GM11168 (cell line): ENCODE results near the gene NGLY1.

Experiments
- in situ Hi-C: fragments of 300-500 bp; cut with MboI; formaldehyde crosslinking; loops from one replicate; pipeline ENCODE4 v1.12.0; 2022; ENCODE audit warnings: low sequenced_read_pairs; ENCODE audit not compliant: unreplicated experiment

Gene NGLY1

GRCh38 chr3:25674670-25675069 is 108.6 kb downstream of the NGLY1 start:
- in situ Hi-C loops, result loop anchor here (25.0 kb wide), 1 partner anchor 88 kb away; no protein-coding TSS in a partner anchor

DNA sequence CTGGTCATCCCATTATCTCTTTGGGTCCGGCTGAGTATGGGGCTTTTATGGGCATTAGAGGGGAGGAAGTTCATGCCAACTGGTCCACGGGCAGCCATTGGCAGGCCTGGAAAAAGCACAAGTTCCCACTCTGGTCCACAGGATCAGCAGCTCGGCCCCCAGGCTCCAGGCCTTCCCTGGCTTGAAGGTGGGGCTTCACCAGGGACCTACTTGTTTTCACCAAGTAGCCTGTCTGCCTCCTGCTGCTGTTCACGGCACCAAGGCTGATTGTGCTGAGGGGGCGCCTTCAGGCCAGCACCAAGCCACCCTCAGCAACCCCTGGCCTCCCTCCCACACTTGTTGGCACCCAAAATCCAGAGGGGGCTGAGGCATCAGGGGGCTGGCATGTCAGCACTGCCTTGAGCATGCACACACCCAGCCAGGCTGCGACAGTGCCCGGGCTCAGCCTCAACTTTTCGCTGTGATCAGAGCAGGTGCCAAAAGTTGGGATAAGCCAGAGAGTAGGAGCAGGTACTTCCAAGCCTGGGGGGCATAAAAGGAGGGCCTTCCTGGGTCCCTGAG is 109.4 kb downstream of the NGLY1 start:
- in situ Hi-C loops, result loop anchor here (25.0 kb wide), 1 partner anchor 88 kb away; no protein-coding TSS in a partner anchor
